Sigmoid colon (tissue), 7 donors: ENCODE measurements around the gene BRD2. TPM values are rescaled to one million over a fixed set of nuclear protein-coding genes. Genes with fewer than 3 reads are reported as not detected.

Source experiments
- DNase-seq: peaks from one replicate; pipeline ENCODE4 v3.0.0-alpha.2; 2019
- H3K27ac ChIP-seq, 4 donors: fragments of 200-600 bp; sonication (generic); one replicate each; pipeline ENCODE4 v1.5.1; 2016 to 2019; ENCODE audit warnings: mild to moderate bottlenecking in 1 of 4
- H3K27me3 ChIP-seq, 3 donors: fragments of 200-600 bp; sonication (generic); one replicate each; pipeline ENCODE4 v1.5.1; 2019; ENCODE audit warnings: mild to moderate bottlenecking in 1 of 3
- H3K36me3 ChIP-seq, 4 donors: fragments of 200-600 bp; sonication (generic); one replicate each; pipeline ENCODE4 v1.5.1; 2016 to 2019
- H3K4me1 ChIP-seq, 4 donors: fragments of 200-600 bp; sonication (generic); one replicate each; pipeline ENCODE4 v1.5.1; 2017 to 2019
- H3K4me3 ChIP-seq, 4 donors: fragments of 200-600 bp; sonication (generic); one replicate each; pipeline ENCODE4 v1.5.1; 2017 to 2019; ENCODE audit warnings: mild to moderate bottlenecking in 2 of 4, moderate library complexity in 1 of 4
- H3K9me3 ChIP-seq, 4 donors: fragments of 200-600 bp in 3 of 4; sonication (generic) in 3 of 4; one replicate each; pipeline versions ENCODE4 v1.5.1 to v1.6.1; 2013 to 2019
- EP300 ChIP-seq, 4 donors: sonication (generic); formaldehyde crosslinking; IDR thresholded peaks; one replicate each; pipeline ENCODE4 v1.6.1; 2017; ENCODE audit warnings: antibody characterized with exemption in 4 of 4
- POLR2A ChIP-seq, 2 donors: fragments of 450-650 bp; IDR thresholded peaks; one replicate each; pipeline ENCODE4 v1.6.1; 2016; ENCODE audit warnings: antibody characterized with exemption in 2 of 2, mild to moderate bottlenecking in 2 of 2, moderate library complexity in 2 of 2
- POLR2AphosphoS5 ChIP-seq, 4 donors: sonication (generic); formaldehyde crosslinking; IDR thresholded peaks; one replicate each; pipeline ENCODE4 v1.6.1; 2017; ENCODE audit warnings: antibody characterized with exemption in 4 of 4
- WGBS, 2 donors: extraction: QIAGEN DNeasy Blood & Tissue Kit; methylation state at CpG; one replicate each; pipeline ENCODE4 v1.1.7; 2013; 5-methylcytosine and 5-hydroxymethylcytosine counted together
- intact Hi-C: fragments of 100-400 bp; cut with DNase I; formaldehyde crosslinking; loops from one replicate; pipeline ENCODE4 v1.15.1; 2023
- polyA plus RNA-seq, 3 donors: library from polyadenylated mRNA; stranded (reverse); fragments of 200-250 nt; gene quantifications; one replicate each; pipeline ENCODE4 v1.2.3, GENCODE V29; 2013
- total RNA-seq, 4 donors: library from RNA; depleted of rRNA; stranded (reverse); fragments of >200 nt; gene quantifications; one replicate each; pipeline ENCODE4 v1.1.0, GENCODE V29; 2016
- TF ChIP-seq, protein P1 (sequence below), 4 experiments: fragments of 450-650 bp in 3 of 4; fragments of 200-600 bp in 1 of 4; IDR thresholded peaks; one replicate each; pipeline ENCODE4 v1.5.1; 2016 to 2019; ENCODE audit warnings: antibody characterized with exemption in 4 of 4, mild to moderate bottlenecking in 3 of 4, moderate library complexity in 2 of 4
- donor health status: healthy with polysubstance abuse.
- donor health status: Bipolar disorder and iron deficiency.
- donor health status: healthy.

Gene BRD2
- total and polyA plus RNA-seq, 7 donors: 60.6 to 135 (median 84.2) TPM

DNA sequence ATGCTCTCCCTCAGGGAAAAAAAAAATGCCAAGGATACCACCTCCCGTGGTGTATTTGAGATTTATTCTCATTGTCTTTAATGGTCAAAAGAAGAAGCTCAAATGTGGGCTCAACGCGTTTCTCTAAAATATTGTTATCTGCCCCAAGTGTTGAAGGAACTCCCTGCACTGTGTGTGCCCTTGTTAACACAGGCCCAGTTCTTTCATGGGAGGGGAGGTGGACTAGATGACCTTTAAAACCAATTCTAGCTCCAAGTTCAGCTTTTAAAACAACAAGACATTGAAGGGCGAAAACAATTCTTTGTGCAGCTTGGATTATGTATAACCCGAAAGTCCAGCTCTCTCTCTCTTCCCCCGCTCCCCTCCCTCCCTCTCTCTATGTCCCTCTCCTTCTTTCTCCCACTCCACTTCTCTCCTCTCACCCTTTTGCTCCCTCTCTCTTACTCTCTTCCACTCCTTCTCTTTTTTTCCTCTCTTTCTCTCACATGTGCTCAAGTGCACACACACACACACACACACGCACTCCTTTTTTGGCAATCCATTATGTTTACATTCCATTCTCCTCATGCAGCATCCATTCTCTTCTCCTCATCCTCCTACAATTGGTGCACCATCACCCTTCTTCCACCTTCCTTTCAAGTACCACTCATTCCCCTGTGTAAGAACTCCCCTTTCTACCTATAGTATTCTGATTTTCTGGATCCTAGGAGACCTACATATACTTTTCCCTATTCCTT lies 36.1 kb upstream of the BRD2 start:
- no peaks in the 10 kb centered on the region for H3K9me3 ChIP-seq
- intact Hi-C loops: loop anchor here (5.0 kb wide), 1 partner anchor 35 kb away; the partner anchor contains the start of gene BRD2
- peaks cover 0 to 6% (median 0%) of the 10 kb centered on the region in 4 donors for H3K4me1 ChIP-seq
- no peaks in the 10 kb centered on the region for H3K36me3 ChIP-seq
- H3K27ac ChIP-seq: no peak overlapping the region
- TF ChIP-seq POLR2AphosphoS5 (IDR thresholded peaks at IDR 0.05) (no peak), POLR2A (IDR thresholded peaks at IDR 0.05) (no peak), EP300 (IDR thresholded peaks at IDR 0.05) (no peak)
- TF ChIP-seq, protein P1, sequence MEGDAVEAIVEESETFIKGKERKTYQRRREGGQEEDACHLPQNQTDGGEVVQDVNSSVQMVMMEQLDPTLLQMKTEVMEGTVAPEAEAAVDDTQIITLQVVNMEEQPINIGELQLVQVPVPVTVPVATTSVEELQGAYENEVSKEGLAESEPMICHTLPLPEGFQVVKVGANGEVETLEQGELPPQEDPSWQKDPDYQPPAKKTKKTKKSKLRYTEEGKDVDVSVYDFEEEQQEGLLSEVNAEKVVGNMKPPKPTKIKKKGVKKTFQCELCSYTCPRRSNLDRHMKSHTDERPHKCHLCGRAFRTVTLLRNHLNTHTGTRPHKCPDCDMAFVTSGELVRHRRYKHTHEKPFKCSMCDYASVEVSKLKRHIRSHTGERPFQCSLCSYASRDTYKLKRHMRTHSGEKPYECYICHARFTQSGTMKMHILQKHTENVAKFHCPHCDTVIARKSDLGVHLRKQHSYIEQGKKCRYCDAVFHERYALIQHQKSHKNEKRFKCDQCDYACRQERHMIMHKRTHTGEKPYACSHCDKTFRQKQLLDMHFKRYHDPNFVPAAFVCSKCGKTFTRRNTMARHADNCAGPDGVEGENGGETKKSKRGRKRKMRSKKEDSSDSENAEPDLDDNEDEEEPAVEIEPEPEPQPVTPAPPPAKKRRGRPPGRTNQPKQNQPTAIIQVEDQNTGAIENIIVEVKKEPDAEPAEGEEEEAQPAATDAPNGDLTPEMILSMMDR (IDR thresholded peaks at IDR 0.05): no peak
- no peak overlapping the region for H3K4me3 ChIP-seq
- 66 to 84% methylated on average over 7 of the region's 7 CpGs for WGBS, 2 donors
- H3K27me3 ChIP-seq: no peaks in the 10 kb centered on the region
- no peak for DNase-seq

DNA sequence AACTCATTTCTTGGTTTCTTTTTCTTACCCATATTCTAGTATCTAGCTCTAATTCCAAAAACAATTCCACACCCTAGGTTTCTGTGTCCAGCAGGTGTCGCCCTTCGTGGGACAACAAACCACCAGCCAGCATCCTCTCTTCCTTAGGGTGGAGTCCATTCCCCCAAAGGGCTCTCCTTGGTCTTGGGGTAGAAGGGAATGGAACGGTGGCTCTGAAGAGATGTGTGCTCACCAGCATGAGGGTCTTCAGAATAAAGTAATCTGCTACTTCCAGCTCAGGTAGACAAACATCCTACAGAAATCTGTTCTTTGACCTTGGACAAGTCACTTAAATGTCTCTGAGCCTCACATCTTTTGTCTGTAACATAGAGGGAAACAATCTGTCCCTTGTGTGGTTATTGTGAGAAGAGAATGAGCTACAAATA lies 34.7 kb upstream of the BRD2 start:
- DNase-seq: peak; percentile 87

DNA sequence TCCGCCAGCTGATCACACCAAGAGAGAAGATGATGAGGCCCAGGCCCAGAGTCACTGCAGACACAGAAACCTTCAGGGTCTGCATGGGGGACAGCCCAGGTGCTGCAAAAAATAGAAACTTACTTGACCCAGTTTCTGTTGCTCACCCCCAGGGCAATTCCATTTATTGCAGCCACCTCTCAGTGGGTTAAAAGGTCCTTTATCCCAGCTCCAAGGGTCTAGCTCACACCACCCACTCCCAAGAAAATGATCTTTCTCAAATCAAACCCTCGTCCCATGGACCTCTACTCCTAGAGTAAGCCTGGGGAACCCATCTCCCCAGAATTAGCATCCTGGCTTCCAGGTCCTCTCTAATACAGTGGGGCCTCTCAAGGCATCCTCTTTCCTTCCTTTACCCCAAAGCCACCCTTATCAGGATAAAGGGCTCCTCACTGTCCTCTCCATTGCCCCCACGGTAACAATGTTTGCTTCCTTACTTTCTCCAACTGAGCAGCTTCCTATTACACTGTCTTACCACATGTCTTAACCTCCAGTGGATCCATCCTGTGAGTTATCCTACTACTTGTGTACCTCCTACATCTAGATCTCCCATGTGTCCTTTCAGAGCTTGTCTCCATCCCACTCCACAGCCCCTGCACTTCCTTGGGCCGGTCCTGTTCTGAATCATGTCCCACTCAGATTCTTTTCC lies 32.7 kb upstream of the BRD2 start:
- peaks cover 0 to 6% (median 4%) of the 10 kb centered on the region in 4 donors for H3K4me1 ChIP-seq
- H3K4me3 ChIP-seq: no peak overlapping the region
- DNase-seq: no peak
- H3K27me3 ChIP-seq: no peaks in the 10 kb centered on the region
- H3K9me3 ChIP-seq: no peaks in the 10 kb centered on the region
- intact Hi-C loops: no loop called here
- no peak overlapping the region for H3K27ac ChIP-seq
- WGBS, 2 donors: 90 to 92% methylated on average over 4 of the region's 4 CpGs
- no peaks in the 10 kb centered on the region for H3K36me3 ChIP-seq
- TF ChIP-seq POLR2AphosphoS5 (IDR thresholded peaks at IDR 0.05) (no peak), EP300 (IDR thresholded peaks at IDR 0.05) (no peak), POLR2A (IDR thresholded peaks at IDR 0.05) (no peak)
- TF ChIP-seq, protein P1 (IDR thresholded peaks at IDR 0.05): no peak

More for the DNA sequence above, 34.7 kb upstream of the BRD2 start:
- TF ChIP-seq, protein P1 (IDR thresholded peaks at IDR 0.05): peak; percentile 40 to 75 (median 69)
- TF ChIP-seq POLR2AphosphoS5 (IDR thresholded peaks at IDR 0.05) (peak in 1 of 4 donors; percentile 32), EP300 (IDR thresholded peaks at IDR 0.05) (no peak), POLR2A (IDR thresholded peaks at IDR 0.05) (no peak)
- intact Hi-C loops: loop anchor here (1.0 to 5.0 kb wide), 3 partner anchors 34 to 51 kb away; partner anchors contain the start of gene BRD2
- peaks cover 0 to 6% (median 0%) of the 10 kb centered on the region in 4 donors for H3K4me1 ChIP-seq
- no peaks in the 10 kb centered on the region for H3K27me3 ChIP-seq
- H3K9me3 ChIP-seq: no peaks in the 10 kb centered on the region
- WGBS, 2 donors: 1 to 5% methylated on average over 3 of the region's 3 CpGs
- H3K36me3 ChIP-seq: no peaks in the 10 kb centered on the region
- no peak overlapping the region for H3K4me3 ChIP-seq
- no peak overlapping the region for H3K27ac ChIP-seq

DNA sequence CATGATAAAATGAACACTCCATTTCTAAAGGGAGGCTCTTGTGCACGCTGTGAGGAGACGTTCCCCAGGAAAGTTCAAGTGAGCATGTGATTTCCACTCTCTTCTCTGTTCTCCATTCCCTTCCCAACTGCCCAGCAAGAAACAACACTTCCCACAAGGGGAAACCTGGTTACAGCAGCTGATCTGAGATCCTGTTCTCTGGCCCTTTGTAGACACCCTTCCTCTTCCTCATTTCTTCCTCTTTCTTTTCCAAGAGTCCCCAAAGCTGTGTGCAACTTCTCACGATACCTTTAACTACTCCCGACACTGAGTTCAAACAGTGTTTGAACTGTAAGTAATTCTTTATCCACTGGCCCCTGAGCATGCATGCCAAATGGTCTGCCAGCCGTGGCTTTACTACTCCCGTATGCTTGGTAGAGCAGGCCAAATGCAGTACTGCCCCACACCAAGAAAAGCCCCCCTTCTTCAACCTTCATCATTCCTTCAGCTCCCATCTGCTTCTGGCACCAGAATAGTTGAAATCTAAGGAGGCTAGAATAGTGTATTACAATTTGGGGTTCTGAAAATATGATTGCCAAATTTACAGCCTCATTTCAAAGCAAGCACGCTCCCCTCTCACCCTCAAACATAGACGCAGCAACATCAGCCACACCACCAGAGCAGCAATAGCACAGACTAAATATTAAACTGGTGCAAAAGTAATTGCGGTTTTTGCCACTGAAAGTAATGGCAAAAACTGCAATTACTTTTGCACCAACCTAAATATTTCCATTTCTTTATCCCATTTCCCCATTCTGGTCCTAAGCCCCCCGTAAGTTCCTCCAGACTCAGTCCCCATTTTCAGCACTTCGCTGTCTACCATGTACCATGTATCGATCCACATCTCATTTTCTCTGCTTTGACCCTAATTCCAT lies 31.9 kb upstream of the BRD2 start:
- Histone ChIP-seq H3K4me3 (no peak overlapping the region), H3K36me3 (no peaks in the 10 kb centered on the region), H3K27me3 (no peaks in the 10 kb centered on the region), H3K4me1 (peaks cover 0 to 6% (median 6%) of the 10 kb centered on the region in 4 donors), H3K9me3 (no peaks in the 10 kb centered on the region), H3K27ac (peak overlapping the region in 3 of 4 donors; percentile 13 to 26 (median 19))
- no peak for TF ChIP-seq POLR2AphosphoS5 (IDR thresholded peaks at IDR 0.05)
- TF ChIP-seq POLR2A (IDR thresholded peaks at IDR 0.05): no peak
- TF ChIP-seq, protein P1 (IDR thresholded peaks at IDR 0.05): no peak
- no peak for TF ChIP-seq EP300 (IDR thresholded peaks at IDR 0.05)
- DNase-seq: no peak
- intact Hi-C loops: no loop called here
- WGBS, 2 donors: 83 to 84% methylated on average over 12 of the region's 12 CpGs
